ENCODE data around the gene SLC16A6.

DNA sequence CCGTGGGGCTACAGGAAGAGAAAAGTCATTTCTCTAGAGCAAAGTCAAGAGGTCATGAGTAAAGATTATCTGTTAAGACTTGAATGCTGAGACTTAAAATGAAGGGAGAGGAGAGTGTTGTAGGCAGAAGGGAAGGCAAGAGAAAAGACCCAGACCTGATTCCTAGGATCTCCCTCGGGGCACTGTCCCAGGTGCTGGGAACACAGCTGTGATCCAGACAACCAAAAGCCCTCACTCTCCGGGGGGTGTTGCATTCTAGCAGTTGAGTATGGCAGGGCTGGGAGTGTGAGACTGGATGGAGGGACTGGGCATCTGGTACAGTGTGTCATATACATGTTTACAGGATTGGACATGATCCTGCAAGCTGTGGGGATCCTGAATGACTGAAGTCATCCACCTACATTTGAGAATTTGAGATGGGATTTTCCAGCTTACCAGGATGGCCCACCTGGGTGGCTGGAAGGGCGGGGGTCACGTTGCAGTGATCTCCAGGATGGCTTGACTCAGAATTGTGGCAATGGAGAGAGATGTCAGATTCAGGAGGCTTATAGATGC is 29.5 kb upstream of the SLC16A6 start:
- TF ChIP-seq EZH2 (IDR thresholded peaks at IDR 0.05; ENCODE audit: borderline replicate concordance, low read length) = no peak
- TF ChIP-seq, protein P1, sequence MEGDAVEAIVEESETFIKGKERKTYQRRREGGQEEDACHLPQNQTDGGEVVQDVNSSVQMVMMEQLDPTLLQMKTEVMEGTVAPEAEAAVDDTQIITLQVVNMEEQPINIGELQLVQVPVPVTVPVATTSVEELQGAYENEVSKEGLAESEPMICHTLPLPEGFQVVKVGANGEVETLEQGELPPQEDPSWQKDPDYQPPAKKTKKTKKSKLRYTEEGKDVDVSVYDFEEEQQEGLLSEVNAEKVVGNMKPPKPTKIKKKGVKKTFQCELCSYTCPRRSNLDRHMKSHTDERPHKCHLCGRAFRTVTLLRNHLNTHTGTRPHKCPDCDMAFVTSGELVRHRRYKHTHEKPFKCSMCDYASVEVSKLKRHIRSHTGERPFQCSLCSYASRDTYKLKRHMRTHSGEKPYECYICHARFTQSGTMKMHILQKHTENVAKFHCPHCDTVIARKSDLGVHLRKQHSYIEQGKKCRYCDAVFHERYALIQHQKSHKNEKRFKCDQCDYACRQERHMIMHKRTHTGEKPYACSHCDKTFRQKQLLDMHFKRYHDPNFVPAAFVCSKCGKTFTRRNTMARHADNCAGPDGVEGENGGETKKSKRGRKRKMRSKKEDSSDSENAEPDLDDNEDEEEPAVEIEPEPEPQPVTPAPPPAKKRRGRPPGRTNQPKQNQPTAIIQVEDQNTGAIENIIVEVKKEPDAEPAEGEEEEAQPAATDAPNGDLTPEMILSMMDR (conservative IDR thresholded peaks at IDR 0.05 in 1 of 2, IDR thresholded peaks at IDR 0.05 in 1 of 2; ENCODE audit: extremely low read depth in 1 of 2, insufficient read depth in 1 of 2, low read depth in 1 of 2, low read length in 2 of 2) = no peak
